Activated naive CD4-positive, alpha-beta T cell treated with Interleukin-2 at 50 U/mL for 16 hours (primary cell): ENCODE data around the gene HSPD1.
A peak's percentile ranks its signal among the peaks of the same experiment; 100 is the strongest.
"Not testable (repeated sequence)": the region's sequence is repeated elsewhere in the genome, so short reads cannot be mapped to it uniquely, and the experiment has no call there.

Experiments used
- DNase-seq: peaks from one replicate; pipeline ENCODE4 v3.0.0-alpha.2; 2020

HSPD1 gene

GRCh38 chr2:197496695-197497094, 2.9 kb downstream of the HSPD1 start:
- DNase-seq: no peak

- no peak for DNase-seq
These were observed 4.1 kb downstream of the HSPD1 start for GRCh38 chr2:197495433-197496134.

GRCh38 chr2:197487385-197487784, 12.3 kb downstream of the HSPD1 start:
- DNase-seq: no peak

- DNase-seq: no peak
These were observed 13.5 kb downstream of the HSPD1 start for GRCh38 chr2:197486175-197486574.

- not testable (repeated sequence) for DNase-seq
These were observed 15.4 kb downstream of the HSPD1 start for GRCh38 chr2:197484248-197484647.

GRCh38 chr2:197480165-197481036, 19.2 kb downstream of the HSPD1 start:
- no peak for DNase-seq

GRCh38 chr2:197477797-197478196, 21.8 kb downstream of the HSPD1 start:
- DNase-seq: no peak

- DNase-seq: no peak
These were observed 27.5 kb downstream of the HSPD1 start for GRCh38 chr2:197472166-197472565.

GRCh38 chr2:197464175-197464574, 35.5 kb downstream of the HSPD1 start:
- no peak for DNase-seq

- no peak for DNase-seq
These were observed 38.6 kb downstream of the HSPD1 start for GRCh38 chr2:197461057-197461456.

GRCh38 chr2:197460649-197461048, 39.0 kb downstream of the HSPD1 start:
- no peak for DNase-seq

GRCh38 chr2:197455428-197455827, 44.2 kb downstream of the HSPD1 start:
- DNase-seq: no peak

GRCh38 chr2:197454923-197455322, 44.7 kb downstream of the HSPD1 start:
- DNase-seq: no peak

GRCh38 chr2:197453914-197454398, 45.7 kb downstream of the HSPD1 start:
- no peak for DNase-seq

- peak; percentile 99 for DNase-seq
These were observed 46.3 kb downstream of the HSPD1 start, which contains the start of gene COQ10B for GRCh38 chr2:197453123-197453913. COQ10B (plus strand) TSS chr2:197453552; CDS start chr2:197453561, 9 bp downstream.

- no peak for DNase-seq
These were observed 46.9 kb downstream of the HSPD1 start for GRCh38 chr2:197452754-197453122.

- DNase-seq: not testable (repeated sequence)
These were observed 48.7 kb downstream of the HSPD1 start for GRCh38 chr2:197450935-197451358.

- no peak for DNase-seq
These were observed 49.2 kb downstream of the HSPD1 start for GRCh38 chr2:197450465-197450864.

GRCh38 chr2:197446844-197447243, 52.8 kb downstream of the HSPD1 start:
- no peak for DNase-seq

- no peak for DNase-seq
These were observed 53.9 kb downstream of the HSPD1 start for GRCh38 chr2:197445746-197446145.

GRCh38 chr2:197442857-197443256, 56.8 kb downstream of the HSPD1 start:
- DNase-seq: no peak

- no peak for DNase-seq
These were observed 62.3 kb downstream of the HSPD1 start for GRCh38 chr2:197437380-197437779.
